CD8-positive, alpha-beta memory T cell (primary cell): ENCODE measurements around the gene ESYT2. TPM values are rescaled to one million over a fixed set of nuclear protein-coding genes. Genes with fewer than 3 reads are reported as not detected.

Source experiments
- CTCF ChIA-PET: fragments of 350-600 bp; sonication (Branson Sonifier 250); formaldehyde crosslinking; loops from one replicate; lab custom pipeline; 2021; ENCODE audit warnings: antibody characterized with exemption; lab: Charles Lee
- POLR2A ChIA-PET: fragments of 350-600 bp; sonication (Branson Sonifier 250); formaldehyde crosslinking; loops from one replicate; lab custom pipeline; 2021; ENCODE audit warnings: antibody characterized with exemption; lab: Charles Lee
- DNase-seq, 5 donors: peaks; one replicate each; pipeline versions ENCODE4 v3.0.0 to v3.0.0-alpha.2; 2020 to 2022; ENCODE audit warnings: mixed read lengths in 1 of 5
- H3K27ac ChIP-seq: one replicate; pipeline ENCODE4 v1.7.0; 2013; ENCODE audit warnings: low read depth, mild to moderate bottlenecking, low read length, moderate library complexity
- H3K27me3 ChIP-seq: 2 replicates; pipeline ENCODE4 v1.7.0; 2013; ENCODE audit warnings: low read length, mild to moderate bottlenecking; ENCODE audit not compliant: insufficient read depth, poor library complexity, severe bottlenecking
- H3K36me3 ChIP-seq: 2 replicates; pipeline ENCODE4 v1.7.0; 2013; ENCODE audit warnings: mild to moderate bottlenecking, low read length, moderate library complexity; ENCODE audit not compliant: insufficient read depth
- H3K4me1 ChIP-seq: 2 replicates; pipeline ENCODE4 v1.7.0; 2013; ENCODE audit warnings: mild to moderate bottlenecking, low read length, moderate library complexity; ENCODE audit not compliant: insufficient read depth
- H3K4me3 ChIP-seq: 2 replicates; pipeline ENCODE4 v1.7.0; 2013; ENCODE audit warnings: mild to moderate bottlenecking, low read length
- H3K9me3 ChIP-seq: 2 replicates; pipeline ENCODE4 v1.7.0; 2013; ENCODE audit warnings: mild to moderate bottlenecking, low read length
- H3K27ac Mint-ChIP-seq, 8 donors: one replicate each; pipeline ENCODE4 v1.8.0; 2020 to 2021; ENCODE audit warnings: mixed read lengths in 8 of 8, mild to moderate bottlenecking in 6 of 8, inconsistent platforms in 3 of 8, moderate library complexity in 3 of 8
- H3K27me3 Mint-ChIP-seq, 2 donors: one replicate each; pipeline ENCODE4 v1.8.0; 2020 to 2021; ENCODE audit warnings: mixed read lengths in 2 of 2, mild to moderate bottlenecking in 1 of 2, moderate library complexity in 1 of 2
- H3K36me3 Mint-ChIP-seq, 3 donors: one replicate each; pipeline ENCODE4 v1.8.0; 2020 to 2021; ENCODE audit warnings: mixed read lengths in 3 of 3, inconsistent platforms in 1 of 3, mild to moderate bottlenecking in 1 of 3
- H3K4me1 Mint-ChIP-seq, 3 donors: one replicate each; pipeline ENCODE4 v1.8.0; 2020 to 2021; ENCODE audit warnings: mixed read lengths in 3 of 3, inconsistent platforms in 1 of 3, mild to moderate bottlenecking in 1 of 3
- H3K4me3 Mint-ChIP-seq, 7 donors: one replicate each; pipeline ENCODE4 v1.8.0; 2020 to 2021; ENCODE audit warnings: mixed read lengths in 7 of 7, mild to moderate bottlenecking in 6 of 7, moderate library complexity in 4 of 7, inconsistent platforms in 2 of 7
- H3K9me3 Mint-ChIP-seq, 5 donors: one replicate each; pipeline ENCODE4 v1.8.0; 2020 to 2022; ENCODE audit warnings: mixed read lengths in 5 of 5, mild to moderate bottlenecking in 3 of 5, moderate library complexity in 2 of 5, inconsistent platforms in 1 of 5
- polyA plus RNA-seq: library from polyadenylated mRNA; unstranded; fragments of 300-500 nt; fragmentation: Illumina TruSeq; gene quantifications from one replicate; pipeline ENCODE4 v1.2.3, GENCODE V29; 2021
- total RNA-seq, 2 experiments: library from RNA; stranded (reverse); gene quantifications; one replicate each; pipeline ENCODE4 v1.2.3, GENCODE V29; 2021

The ESYT2 gene
- total and polyA plus RNA-seq, 3 experiments from 2014 or later = 55.6 to 99.4 (median 56.1) TPM

DNA sequence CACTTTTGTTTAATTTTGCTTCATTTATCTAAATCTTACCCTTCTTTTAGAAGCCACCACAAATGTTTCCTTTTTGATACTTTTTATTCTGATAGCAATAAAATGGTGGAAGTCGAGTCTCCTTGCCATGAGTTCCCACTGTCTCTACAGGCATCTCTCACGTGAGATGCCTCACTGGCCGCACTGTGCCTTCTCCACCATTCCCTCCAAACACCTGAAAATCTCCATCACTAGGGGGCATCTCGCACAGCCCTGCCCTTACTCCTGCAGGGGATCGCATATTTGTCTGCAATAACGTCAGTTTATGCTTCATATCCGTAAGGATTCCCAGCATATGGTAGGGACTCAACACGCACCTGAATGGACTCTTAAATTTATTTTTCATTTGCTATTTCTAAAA, 68.4 kb downstream of the ESYT2 start:
- Mint-ChIP-seq H3K4me3 (no peak overlapping the region), H3K27me3 (no peaks in the 10 kb centered on the region), H3K9me3 (no peaks in the 10 kb centered on the region), H3K27ac (peak overlapping the region in 3 of 8 donors; percentile 10 to 68 (median 48)), H3K4me1 (peaks cover 0 to 5% (median 0%) of the 10 kb centered on the region in 3 donors), H3K36me3 (peaks cover 17 to 87% (median 40%) of the 10 kb centered on the region in 3 donors)
- DNase-seq = peak in 2 of 5 donors; percentile 14 to 28
- H3K27me3 ChIP-seq = no peaks in the 10 kb centered on the region
- POLR2A ChIA-PET = no interaction called here
- no peak overlapping the region for H3K4me3 ChIP-seq
- no peaks in the 10 kb centered on the region for H3K4me1 ChIP-seq
- H3K27ac ChIP-seq = no peak overlapping the region
- peaks cover 50% of the 10 kb centered on the region for H3K36me3 ChIP-seq
- CTCF ChIA-PET = interaction anchor here (1.1 to 1.2 kb wide), 2 partner anchors 69 to 216 kb away, joined by 6 to 7 read pairs; partner anchors contain the start of gene ESYT2
- H3K9me3 ChIP-seq = no peaks in the 10 kb centered on the region

DNA sequence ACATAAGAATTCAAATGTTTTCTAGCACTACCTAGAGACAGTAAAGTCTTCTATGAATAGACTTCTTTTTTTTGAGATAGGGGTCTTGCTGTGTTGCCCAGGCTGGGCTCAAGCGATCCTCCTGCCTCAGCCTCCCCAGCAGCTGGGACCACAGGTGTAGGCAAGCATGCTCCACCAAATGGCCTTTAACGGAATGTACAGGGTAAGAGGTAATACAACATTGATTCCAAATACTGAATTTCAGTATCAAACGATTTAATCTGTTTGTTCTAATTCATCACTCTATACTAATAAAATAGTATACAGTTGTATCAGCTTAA, 68.9 kb downstream of the ESYT2 start:
- no peaks in the 10 kb centered on the region for H3K27me3 Mint-ChIP-seq
- DNase-seq = no peak
- H3K36me3 Mint-ChIP-seq = peaks cover 17 to 88% (median 40%) of the 10 kb centered on the region in 3 donors
- peaks cover 0 to 5% (median 0%) of the 10 kb centered on the region in 3 donors for H3K4me1 Mint-ChIP-seq
- Histone ChIP-seq H3K4me1 (no peaks in the 10 kb centered on the region), H3K27me3 (no peaks in the 10 kb centered on the region), H3K27ac (no peak overlapping the region), H3K36me3 (peaks cover 50% of the 10 kb centered on the region), H3K4me3 (no peak overlapping the region), H3K9me3 (no peaks in the 10 kb centered on the region)
- ChIA-PET POLR2A (no interaction called here), CTCF (interaction anchor here (1.2 kb wide), 1 partner anchor 69 kb away, joined by 6 read pairs; the partner anchor contains the start of gene ESYT2)
- H3K27ac Mint-ChIP-seq = peak overlapping the region in 2 of 8 donors; percentile 12 to 68
- no peak overlapping the region for H3K4me3 Mint-ChIP-seq
- H3K9me3 Mint-ChIP-seq = no peaks in the 10 kb centered on the region

DNA sequence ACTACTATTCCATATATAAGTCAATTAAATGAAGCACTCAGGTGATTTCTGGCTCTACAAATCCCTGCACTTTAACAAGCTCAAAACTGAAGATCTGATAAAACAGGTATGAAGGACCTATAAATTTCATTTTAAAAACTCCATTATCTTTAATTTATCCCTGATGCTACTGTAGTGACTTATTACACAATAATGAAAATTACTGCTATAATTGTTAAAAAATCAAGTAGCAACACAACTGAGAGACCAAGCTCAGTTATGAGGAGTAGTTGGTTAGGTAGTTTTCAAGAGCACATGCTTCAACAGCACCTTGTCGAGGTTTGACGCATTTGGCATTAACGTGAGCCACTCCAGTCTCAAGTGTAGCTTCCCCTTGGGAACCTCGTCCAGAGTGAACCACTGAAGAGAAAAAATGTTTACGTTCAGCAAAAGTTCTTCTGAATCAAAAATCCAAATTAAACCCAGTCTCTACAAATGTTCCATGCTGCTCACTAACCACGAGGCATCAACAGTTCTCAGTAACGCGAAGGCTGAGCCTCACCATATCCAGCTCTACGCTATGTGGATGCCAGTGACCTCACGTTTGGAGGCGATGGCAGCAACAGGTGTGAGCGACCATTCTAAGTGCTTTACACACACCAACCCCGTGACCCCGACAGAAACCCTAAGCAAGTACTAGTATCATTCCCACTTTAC, 69.4 kb downstream of the ESYT2 start:
- CTCF ChIA-PET = interaction anchor here (1.2 to 1.3 kb wide), 2 partner anchors 70 to 217 kb away, joined by 4 to 6 read pairs; partner anchors contain the start of gene ESYT2
- no peaks in the 10 kb centered on the region for H3K27me3 ChIP-seq
- H3K4me1 ChIP-seq = no peaks in the 10 kb centered on the region
- H3K9me3 ChIP-seq = no peaks in the 10 kb centered on the region
- H3K9me3 Mint-ChIP-seq = no peaks in the 10 kb centered on the region
- no peak overlapping the region for H3K4me3 Mint-ChIP-seq
- H3K36me3 ChIP-seq = peaks cover 52% of the 10 kb centered on the region
- peaks cover 0 to 5% (median 0%) of the 10 kb centered on the region in 3 donors for H3K4me1 Mint-ChIP-seq
- H3K4me3 ChIP-seq = no peak overlapping the region
- H3K27ac ChIP-seq = no peak overlapping the region
- POLR2A ChIA-PET = no interaction called here
- DNase-seq = no peak
- H3K27ac Mint-ChIP-seq = peak overlapping the region in 1 of 8 donors; percentile 51
- peaks cover 19 to 88% (median 40%) of the 10 kb centered on the region in 3 donors for H3K36me3 Mint-ChIP-seq
- H3K27me3 Mint-ChIP-seq = no peaks in the 10 kb centered on the region

DNA sequence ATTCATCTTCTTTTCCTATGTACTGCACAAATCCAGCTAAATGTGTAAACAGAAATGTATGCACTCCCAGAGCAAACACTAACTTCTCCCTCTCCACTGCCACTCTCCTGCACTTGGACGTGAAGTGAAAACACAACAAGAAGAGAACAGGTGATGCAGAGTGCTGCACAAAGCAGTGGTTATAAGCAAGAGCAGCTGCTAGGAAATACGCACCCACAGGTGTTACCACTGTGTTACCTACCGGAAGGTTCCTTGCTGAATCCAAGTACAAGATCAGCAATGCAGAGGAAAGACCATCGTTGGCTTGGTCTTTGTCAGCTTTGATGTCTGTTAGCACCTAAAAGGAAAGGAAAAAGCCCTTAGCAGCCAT, 70.1 kb downstream of the ESYT2 start:
- Histone ChIP-seq H3K27ac (no peak overlapping the region), H3K4me3 (no peak overlapping the region), H3K4me1 (no peaks in the 10 kb centered on the region), H3K27me3 (no peaks in the 10 kb centered on the region), H3K9me3 (no peaks in the 10 kb centered on the region), H3K36me3 (peaks cover 51% of the 10 kb centered on the region)
- DNase-seq = no peak
- ChIA-PET CTCF (interaction anchor here (1.3 kb wide), 1 partner anchor 218 kb away, joined by 4 read pairs; no protein-coding TSS in a partner anchor), POLR2A (no interaction called here)
- Mint-ChIP-seq H3K36me3 (peaks cover 22 to 87% (median 34%) of the 10 kb centered on the region in 3 donors), H3K9me3 (no peaks in the 10 kb centered on the region), H3K4me3 (no peak overlapping the region), H3K27ac (peak overlapping the region in 1 of 8 donors; percentile 15), H3K4me1 (peaks cover 0 to 5% (median 0%) of the 10 kb centered on the region in 3 donors), H3K27me3 (no peaks in the 10 kb centered on the region)

DNA sequence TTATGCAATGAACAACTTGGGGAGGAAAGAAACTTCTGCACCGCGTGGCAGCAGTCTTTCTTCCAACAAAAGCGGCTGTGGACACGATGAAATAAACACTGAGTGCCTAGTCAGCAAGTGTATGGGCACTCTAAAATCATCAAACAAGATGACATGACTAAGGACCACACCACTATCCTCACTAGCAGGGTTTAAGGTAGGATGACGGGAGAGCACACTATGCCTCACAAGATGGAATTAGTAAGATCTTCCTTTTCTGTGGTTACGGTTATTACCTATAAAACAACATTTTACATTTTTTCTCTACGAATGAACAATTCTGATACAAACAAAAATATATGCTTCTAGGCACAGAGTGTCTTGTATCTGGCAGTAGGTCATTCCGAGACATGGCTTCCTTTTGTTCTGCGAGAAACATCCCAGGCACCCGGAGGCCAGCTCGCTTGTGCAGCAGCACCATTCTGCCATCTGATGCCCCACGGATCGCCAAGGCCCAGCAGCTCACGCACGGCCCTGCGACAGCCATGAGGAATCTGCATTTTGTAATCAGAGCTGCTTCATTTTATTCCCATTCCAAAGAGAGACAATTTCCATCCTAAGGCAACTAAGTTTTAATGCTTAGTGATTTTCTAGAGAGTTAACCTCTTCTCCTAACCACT, 70.6 kb downstream of the ESYT2 start:
- Histone ChIP-seq H3K9me3 (no peaks in the 10 kb centered on the region), H3K36me3 (peaks cover 46% of the 10 kb centered on the region), H3K4me1 (no peaks in the 10 kb centered on the region), H3K27ac (no peak overlapping the region), H3K4me3 (no peak overlapping the region), H3K27me3 (no peaks in the 10 kb centered on the region)
- ChIA-PET POLR2A (no interaction called here), CTCF (interaction anchor here (1.3 kb wide), 1 partner anchor 218 kb away, joined by 4 read pairs; no protein-coding TSS in a partner anchor)
- DNase-seq = no peak
- H3K9me3 Mint-ChIP-seq = no peaks in the 10 kb centered on the region
- H3K27me3 Mint-ChIP-seq = no peaks in the 10 kb centered on the region
- peaks cover 0 to 6% (median 0%) of the 10 kb centered on the region in 3 donors for H3K4me1 Mint-ChIP-seq
- H3K36me3 Mint-ChIP-seq = peaks cover 22 to 84% (median 31%) of the 10 kb centered on the region in 3 donors
- H3K4me3 Mint-ChIP-seq = no peak overlapping the region
- H3K27ac Mint-ChIP-seq = peak overlapping the region in 1 of 8 donors; percentile 15

DNA sequence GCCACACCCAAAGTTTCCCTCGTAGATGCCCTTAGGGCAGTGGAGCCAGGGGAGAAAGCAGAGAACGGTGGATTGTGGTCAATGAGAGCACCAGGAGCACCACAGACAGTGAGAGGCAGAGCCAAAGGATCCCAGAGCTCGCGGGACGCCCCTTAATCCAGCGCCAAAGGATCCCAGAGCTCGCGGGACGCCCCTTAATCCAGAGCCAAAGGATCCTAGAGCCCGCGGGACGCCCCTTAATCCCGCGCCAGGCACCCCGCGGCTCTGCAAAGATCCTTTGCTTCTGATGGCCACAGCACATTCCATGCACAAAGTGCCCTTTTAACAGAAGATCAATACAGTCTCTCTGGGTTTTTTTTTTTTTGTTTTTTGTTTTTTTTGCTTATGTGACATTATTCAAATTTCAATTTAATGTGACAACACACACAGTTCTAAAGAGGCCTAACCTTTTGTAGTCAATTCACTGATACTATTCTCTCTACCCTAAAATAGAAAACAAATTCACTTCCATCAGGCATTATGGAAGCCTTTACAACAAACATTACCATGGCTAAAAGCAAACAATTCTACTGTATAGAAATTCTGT, 71.8 kb downstream of the ESYT2 start:
- no peaks in the 10 kb centered on the region for H3K27me3 Mint-ChIP-seq
- Histone ChIP-seq H3K36me3 (peaks cover 43% of the 10 kb centered on the region), H3K9me3 (no peaks in the 10 kb centered on the region), H3K27ac (no peak overlapping the region), H3K4me1 (no peaks in the 10 kb centered on the region), H3K4me3 (no peak overlapping the region), H3K27me3 (no peaks in the 10 kb centered on the region)
- POLR2A ChIA-PET = no interaction called here
- H3K4me1 Mint-ChIP-seq = peaks cover 0 to 6% (median 0%) of the 10 kb centered on the region in 3 donors
- H3K9me3 Mint-ChIP-seq = no peaks in the 10 kb centered on the region
- no peak for DNase-seq
- H3K36me3 Mint-ChIP-seq = peaks cover 22 to 88% (median 32%) of the 10 kb centered on the region in 3 donors
- CTCF ChIA-PET = no interaction called here
- peak overlapping the region in 2 of 8 donors; percentile 5 to 37 for H3K27ac Mint-ChIP-seq
- H3K4me3 Mint-ChIP-seq = no peak overlapping the region

DNA sequence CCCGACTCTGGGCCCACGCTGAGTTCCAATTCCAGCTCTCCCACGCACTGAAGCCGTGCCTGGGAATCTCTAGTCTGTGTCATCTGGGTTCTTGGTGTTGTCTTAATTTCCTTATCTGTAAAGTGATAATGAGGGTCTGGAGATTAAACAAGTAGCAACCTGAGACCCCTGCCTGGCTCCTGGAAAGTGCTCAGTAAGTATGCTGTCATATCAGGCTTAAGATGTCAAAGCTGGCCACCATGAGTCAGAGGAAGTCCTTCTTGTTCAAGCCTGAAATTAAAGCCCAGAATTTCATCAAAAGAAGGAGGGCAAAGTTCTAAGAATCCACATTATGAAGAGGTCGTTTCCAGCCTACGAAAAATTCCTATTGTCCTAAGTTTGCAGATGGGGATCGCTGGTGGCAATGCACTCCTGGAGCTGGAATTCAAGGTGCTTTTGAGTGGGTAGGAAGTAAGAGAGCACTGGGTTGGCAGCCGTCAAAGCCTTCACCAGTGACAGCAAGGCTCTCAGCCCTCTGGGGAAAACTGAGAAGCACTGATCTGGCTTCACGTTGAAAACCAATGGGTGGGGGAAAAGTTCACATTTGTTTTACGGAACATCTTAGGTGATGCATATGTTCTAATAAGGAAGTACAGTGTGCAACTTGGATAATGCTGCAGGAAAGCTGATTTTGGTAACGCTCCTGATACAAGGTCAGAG, 74.4 kb downstream of the ESYT2 start:
- CTCF ChIA-PET = interaction anchor here (0.7 kb wide), 1 partner anchor 111 kb away, joined by 3 read pairs; no protein-coding TSS in a partner anchor
- peaks cover 9 to 82% (median 28%) of the 10 kb centered on the region in 3 donors for H3K36me3 Mint-ChIP-seq
- peaks cover 29% of the 10 kb centered on the region for H3K36me3 ChIP-seq

More for the DNA sequence above, 74.4 kb downstream of the ESYT2 start:
- Mint-ChIP-seq H3K4me3 (no peak overlapping the region), H3K27me3 (no peaks in the 10 kb centered on the region), H3K27ac (peak overlapping the region in 2 of 8 donors; percentile 17 to 61), H3K9me3 (no peaks in the 10 kb centered on the region), H3K4me1 (peaks cover 0 to 1% (median 0%) of the 10 kb centered on the region in 3 donors)
- POLR2A ChIA-PET = no interaction called here
- Histone ChIP-seq H3K4me1 (no peaks in the 10 kb centered on the region), H3K4me3 (no peak overlapping the region), H3K27ac (no peak overlapping the region), H3K9me3 (no peaks in the 10 kb centered on the region), H3K27me3 (no peaks in the 10 kb centered on the region)
- no peak for DNase-seq
